Measurements from ENCODE around the gene MYH15. TPM values are rescaled to one million over a fixed set of nuclear protein-coding genes. Genes with fewer than 3 reads are reported as not detected.

The MYH15 gene
- total RNA-seq, 1 donor from 2014 or later = 0.08 TPM

DNA sequence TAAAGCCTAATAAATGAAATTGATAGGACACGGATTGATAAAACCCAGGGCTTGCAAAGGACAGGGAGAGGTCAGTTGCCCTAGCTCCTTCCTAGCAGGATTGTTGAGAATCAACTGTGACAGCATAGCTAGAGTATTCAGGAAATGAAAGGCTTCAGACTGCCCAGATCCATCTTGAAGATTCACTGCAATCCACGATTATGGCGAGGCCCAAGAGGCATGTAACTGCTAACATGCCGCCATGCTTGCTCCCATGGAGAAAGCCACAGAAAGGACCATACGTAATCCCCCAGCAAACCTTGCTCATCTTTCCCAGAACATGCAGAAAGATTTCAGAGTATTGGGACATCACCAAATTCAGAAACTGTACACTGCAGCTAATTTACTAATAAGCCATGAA, 41.3 kb downstream of the MYH15 start:
- no peak for ATAC-seq

DNA sequence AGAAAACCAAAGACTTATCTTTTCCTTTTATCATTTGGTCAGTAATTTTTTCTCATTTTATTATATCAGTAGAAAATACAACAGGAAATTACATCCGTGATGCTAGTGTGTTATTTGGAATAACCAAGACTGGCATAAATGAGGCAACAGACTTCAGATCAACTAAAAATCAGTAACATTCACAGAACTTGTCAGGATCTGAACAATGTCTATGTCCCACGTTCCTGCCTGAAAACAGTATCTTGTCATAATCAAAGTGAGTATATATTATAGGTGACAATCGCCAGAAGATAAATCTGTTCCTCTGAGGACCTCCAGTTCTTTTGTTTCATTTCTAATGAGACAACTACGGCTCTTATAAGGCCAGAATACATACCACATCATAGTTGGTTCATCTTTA, 41.8 kb downstream of the MYH15 start:
- no peak for ATAC-seq

DNA sequence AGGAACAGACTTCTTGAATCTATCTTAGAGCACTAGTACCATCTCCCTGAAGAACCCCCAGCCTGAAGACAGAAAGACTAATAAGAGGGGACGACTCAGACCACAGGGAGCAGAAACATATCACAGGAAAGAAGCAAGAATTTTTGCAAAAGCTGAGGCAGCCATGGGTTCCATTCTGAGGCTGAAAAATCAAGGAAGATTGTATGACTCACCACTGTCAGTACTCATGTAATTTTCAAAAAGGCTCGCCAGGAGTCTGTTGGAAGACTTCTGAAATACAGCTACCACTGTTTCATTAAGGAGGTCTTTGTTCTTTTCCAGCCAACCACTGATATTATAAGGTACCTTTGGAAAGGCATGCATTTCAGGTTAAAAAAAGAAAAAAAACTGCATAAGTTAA, 47.5 kb downstream of the MYH15 start:
- no peak for ATAC-seq

DNA sequence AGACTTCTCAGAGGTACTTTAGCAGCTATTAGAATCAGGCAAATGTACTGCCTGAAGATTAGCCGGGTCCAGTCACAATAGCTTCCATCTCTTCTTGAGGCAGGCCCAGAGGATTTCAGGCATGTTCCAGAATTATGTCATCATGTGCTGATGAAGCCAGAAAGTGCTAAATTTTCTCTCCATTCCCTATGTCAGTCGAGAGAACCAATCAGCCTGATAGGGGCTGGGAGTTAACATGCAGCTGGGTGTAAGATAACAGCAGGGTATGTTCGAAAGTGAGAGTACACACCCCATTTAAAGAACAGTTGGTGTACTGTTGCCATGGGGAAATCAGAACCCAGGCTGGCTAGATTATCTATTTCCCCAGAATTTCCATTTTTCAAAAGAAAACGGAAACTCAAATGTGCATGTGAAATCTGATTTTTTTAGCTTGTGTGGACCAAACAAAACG, 48.7 kb downstream of the MYH15 start:
- no peak for ATAC-seq

DNA sequence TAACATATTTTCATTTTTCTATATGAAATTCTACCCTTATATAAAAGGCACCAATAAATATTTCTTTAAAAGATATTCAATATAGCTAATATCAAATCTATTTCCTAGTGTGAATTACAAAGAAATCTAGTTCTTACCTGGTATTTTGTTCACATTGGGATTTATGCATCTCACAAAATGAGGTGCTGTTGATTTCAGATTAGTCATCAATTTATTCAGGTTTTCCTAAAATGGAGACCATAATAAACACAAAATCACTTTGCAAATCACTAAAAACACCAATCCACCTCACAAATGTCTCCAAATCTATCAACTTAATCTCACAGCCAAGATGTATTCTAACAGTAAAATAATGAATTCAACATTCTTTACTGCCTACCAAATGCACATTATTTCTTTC, 51.2 kb downstream of the MYH15 start:
- no peak for ATAC-seq

DNA sequence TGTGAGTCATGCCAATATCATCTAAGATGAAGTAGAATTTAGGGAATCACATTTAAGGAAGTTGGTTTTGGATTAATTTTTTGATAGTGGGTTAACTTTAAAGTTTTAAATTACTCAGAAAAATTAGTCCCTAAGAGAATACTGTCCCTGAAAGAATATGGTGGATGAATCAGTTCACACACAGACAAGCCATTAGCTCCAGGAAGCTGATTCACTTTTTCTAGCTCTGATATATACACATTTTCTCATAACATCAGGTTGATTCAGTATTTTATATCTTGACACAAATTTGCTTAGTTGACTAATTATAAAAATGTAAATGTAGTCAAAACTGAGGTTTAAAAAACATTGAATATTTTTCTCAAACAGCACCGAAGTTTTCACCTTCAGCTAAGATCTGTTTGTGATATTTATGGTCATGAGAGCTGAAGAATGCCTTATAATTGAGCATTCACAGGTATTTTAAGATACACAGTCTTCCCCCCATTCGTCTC, 55.1 kb downstream of the MYH15 start:
- no peak for ATAC-seq

DNA sequence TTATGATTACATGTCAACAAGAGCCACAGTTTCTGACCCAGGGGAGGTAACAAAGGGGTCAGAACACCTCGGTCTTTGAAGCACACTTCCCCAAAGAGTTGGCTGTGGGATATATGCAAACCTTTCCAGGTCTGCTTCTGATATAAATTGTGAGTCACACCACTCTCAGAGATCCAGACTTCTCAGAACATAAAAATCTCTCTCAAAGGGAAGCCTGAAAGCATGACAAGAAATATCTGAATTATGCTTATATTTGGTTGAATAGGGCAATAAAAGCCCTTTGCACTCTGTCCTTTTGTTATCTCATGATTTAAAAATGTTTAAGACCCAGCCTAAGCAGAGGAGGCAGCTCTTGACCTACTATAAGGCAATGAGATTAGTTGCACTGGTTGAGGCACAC, 56.8 kb downstream of the MYH15 start:
- ATAC-seq = no peak

DNA sequence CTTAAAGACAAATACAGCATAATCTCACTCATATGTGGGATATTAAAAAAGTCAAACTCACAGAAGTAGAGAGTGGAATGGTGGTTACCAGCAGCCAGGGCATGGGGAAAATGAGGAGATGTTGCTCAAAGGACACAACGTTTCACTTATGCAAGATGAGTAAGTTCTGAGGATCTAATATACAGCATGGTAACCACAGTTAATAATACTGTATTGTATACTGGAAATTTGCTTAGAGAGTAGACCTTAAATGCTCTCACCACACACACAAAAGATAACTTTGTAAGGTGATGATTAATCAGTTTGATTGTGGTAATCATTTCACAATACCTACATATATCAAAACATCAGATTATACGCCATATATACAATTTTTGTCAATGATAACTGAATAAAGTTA, 60.0 kb downstream of the MYH15 start:
- ATAC-seq = no peak

DNA sequence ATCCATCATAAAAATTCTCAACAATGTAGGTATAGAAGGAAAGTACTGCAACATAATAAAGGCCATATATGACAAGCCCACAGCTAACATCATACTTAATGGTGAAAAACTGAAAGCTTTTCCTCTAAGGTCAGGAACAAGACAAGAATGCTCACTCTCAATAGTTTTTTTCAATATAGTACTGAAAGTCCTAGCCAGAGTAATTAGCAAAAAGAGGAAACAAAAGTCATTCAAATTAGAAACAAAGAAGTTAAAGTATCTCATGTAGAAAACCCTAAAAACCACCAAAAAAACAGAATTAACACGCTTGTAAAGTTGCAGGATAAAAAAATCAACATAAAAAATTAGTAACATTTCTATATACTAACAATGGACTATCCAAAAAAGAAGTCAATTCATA, 61.8 kb downstream of the MYH15 start:
- ATAC-seq = no peak

DNA sequence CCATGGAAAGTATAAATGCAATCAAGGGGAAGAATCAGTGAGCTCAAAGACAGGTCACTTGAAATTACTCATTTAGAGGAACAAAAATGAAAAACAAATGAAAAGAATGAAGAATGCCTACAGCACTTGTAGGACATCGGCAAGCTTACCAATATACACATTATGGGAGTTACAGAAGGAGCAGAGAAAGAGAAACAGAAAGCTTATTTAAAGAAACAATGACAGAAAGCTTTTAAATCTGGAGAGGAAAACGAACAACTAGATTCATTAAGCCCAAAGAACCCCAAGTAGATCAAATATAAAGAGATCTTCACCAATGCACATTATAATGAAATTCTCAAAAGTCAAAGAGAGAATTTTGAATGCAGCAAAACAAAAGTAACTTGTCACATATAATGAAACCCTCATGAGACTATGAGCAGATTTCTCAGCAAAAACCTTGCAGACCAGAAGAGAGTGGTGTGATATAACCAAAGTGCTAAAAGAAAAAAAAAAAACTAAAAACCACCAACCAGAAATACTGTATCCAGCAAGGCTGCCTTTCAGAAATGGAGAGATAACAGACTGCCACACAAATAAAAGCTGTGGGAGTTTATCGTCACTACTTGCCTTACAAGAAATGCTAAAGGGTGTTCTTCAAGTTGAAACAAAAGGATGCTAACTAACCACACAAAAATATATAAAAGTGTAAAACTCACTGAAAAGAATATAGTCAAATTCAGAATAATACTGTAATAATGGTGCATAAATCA, 63.1 kb downstream of the MYH15 start:
- ATAC-seq = no peak

DNA sequence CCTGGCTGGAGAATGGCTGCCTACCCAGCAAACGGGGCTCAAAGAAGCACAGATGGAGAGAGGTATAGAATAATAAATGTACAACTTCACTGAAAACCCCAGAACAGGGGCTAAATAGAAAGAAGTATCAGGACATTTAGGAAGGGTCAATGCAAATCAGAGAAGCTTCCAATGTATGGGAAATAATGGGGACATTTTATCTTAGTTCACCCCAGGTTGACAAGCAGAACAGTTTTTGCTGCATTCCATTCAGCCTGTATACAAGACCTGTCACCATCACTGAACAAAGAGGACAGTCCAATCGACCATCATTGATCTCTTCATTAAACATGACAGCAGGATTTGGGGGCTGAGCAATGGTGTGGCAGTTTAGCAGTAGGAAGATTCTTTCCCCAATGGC, 68.1 kb downstream of the MYH15 start:
- no peak for ATAC-seq

DNA sequence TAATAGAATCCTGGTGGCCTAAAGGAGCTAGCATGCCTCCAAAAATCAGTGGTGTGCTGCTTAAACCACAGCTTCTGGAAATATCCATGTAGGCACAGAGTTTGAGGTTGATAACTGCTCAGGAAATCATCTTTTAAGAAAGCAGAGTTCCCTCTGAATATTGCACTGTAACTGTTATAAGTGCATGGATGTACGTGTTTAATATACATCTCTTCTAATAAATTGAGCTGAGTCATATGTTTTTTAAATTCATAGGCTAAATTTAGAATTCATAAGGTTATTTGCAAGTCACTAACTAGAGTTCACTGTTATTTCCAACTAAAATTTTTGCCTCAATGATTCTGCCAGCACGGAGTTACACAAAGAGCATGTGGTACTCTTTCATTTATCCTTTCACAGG, 68.9 kb downstream of the MYH15 start:
- ATAC-seq = no peak

DNA sequence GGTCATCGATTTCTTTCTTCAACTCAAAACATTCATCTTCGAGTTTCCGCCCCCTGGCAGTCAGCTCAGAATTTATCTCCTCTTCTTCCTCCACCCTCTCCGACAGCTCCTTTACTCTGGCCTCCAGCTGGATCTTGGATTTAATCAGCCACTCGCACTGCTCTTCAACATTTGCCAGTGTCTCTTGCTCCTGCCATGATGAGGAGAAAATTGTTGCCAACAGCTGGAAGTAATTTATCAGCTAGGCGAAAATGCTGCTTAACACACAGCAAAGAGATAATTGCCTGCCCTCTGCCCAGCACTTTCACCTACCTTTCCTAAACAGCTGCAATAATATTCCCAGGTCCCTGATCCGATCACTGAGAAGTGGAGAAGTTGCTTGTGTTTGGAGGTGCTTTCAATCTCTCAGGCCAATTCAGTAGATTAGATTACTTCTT, 69.3 kb downstream of the MYH15 start:
- no peak for ATAC-seq

DNA sequence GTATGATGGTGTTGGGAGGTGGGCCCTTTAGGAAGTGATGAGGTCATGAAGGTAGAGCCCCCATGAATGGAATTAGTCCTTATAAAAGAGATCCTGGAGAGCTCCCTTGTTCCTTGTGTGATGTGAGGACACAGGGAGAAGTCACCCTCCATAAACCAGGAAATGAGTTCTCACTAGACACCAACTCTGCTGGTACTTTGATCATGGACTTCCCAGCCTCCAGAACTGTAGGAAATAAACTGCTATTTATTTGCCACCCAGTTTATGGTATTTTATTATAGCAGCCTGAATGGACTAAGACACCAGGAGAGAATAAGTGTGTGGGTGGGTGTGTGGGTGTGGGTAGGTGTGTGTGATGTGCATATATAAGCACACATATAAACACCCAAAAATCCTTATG, 71.9 kb downstream of the MYH15 start:
- no peak for ATAC-seq

DNA sequence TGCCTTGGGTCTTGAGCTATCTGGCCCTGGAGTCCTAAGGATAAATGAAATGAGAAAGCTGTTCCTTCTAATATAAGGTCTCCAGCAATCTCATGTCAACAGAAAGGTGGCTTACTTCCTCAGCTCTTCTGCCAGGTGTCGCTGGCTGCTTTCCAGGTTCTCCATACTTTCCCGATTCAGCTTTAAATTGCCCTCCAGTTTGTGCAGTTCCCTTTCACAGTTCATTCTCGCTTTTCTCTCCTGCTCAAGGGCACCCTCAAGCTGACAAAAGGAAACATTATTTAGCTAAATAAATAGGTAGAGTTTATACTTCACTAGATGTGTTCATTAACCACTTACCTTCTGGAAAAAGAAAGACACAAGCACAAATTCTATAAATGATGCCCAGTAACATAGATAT, 73.0 kb downstream of the MYH15 start:
- no peak for ATAC-seq

DNA sequence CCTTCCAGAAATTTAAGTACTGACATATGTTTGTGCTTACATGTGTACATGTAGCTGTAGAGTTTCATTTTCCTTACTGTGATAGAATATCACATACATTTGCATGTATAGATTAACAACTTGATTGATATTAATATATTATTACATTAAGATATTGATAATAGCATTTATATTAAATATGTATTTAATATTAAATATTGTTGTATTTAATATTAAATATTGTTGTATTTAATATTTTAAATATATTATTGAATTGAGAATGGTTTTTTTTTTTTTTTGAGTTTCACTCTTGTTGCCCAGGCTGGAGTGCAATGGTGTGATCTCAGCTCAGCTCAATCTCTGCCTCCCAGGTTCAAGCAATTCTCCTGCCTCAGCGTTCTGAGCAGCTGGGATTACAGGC, 76.5 kb downstream of the MYH15 start:
- no peak for ATAC-seq

DNA sequence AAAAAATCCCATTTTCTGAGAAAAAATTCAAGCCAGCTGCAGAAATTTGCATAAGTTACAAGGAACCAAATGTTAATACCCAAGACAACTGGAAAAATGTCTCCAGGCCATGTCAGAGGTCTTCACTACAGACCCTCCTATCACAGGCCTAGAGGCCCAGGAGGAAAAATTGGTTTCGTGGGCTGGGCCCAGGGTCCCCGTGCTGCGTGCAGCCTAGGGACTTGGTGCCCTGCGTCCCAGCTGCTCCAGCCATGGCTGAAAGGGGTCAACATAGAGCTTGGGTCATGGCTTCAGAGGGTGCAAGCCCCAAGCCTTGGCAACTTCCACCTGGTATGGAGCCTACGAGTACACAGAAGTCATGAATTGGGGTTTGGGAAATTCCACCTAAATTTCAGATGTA, 78.0 kb downstream of the MYH15 start:
- ATAC-seq = no peak

DNA sequence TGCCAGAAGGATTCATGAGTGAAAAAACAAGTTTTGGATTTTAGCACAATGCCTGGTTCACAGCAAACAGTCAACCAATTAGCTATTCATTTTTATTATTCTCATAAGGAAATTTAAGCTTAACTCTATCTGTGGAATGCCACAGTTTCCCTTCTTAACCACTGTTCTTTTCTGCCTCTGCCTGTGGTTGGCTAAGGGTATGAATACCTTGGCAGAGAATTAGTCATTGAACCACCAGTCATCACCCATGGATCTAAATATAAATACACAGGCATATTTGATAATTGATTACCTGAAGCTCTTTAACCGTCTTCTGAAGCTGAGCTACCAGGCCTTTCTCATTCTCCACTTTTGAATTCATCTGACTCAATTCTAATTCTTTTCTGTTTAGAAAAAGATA, 79.9 kb downstream of the MYH15 start:
- ATAC-seq = no peak

DNA sequence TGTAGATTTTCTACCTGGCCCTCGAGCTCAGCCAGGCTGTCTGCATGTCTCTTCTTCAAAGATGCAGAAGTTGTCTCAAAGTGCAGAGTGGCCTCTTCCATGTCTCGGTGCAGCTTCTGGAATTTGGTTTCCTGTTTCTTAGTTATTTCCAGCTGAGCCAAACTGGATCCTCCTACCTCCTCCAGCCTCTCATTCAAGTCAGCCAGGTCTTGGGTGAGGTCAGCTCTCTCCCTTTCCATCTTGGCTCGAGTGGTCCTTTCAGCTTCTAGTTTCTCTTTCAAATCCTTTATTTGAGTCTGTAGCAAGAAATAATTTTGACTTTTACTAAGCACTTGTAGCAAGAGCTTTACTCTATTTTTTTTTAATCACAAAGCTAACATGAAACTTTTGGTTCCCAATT, 81.8 kb downstream of the MYH15 start:
- ATAC-seq = no peak

DNA sequence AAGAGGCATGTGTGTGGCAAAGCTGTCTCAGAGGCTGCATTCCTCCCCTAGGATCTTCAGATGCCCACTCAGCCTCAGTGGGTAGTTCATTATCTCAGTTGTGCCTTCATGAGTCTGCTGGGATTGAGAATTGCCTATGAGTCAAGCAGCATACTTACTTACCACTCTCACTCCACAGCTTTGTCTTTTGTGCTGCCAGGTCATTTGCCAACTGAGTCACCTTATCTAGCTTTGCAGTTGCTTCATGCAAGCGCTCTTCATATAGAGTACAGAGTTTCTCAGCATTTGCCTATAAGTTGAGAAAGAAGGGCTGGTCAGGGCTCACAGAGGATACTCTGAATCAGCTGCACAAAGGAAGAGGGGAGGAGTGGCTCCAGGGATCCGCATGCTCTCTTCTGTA, 89.5 kb downstream of the MYH15 start:
- peak; percentile 97 for ATAC-seq

DNA sequence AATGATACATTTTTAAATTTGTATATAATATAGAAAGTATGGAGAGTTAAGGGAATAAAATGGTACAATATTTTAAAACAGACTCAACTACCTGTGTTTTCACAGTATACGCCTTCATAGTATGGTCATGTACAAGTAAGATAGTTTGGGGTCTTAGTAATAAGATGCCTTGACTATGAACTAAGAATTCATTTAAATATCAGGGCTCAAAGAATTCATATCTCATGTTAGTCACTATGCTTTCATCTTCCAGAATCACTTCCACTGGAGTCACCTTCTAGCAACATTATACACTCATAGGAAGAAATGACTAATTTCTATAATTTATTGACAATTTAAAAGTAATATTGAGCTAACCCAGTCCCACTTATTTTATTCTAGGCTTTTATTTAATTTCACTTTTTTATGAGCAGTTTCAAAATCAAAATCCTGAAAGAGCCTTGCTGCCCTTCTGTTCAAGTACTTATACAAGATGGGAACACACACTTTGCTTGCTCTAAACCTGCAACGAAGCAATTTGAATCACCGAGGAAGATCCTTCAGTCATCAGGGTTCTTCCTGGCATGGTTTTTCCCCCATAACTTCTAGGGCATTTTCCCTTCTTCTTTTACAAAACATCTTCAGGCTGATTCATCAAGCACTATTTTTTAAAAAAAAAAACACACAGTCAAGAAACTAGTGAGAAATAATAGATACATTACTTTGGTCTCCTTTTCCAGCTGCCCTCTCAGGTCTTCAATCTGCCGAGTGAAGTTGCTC, 94.1 kb downstream of the MYH15 start:
- no peak for ATAC-seq

DNA sequence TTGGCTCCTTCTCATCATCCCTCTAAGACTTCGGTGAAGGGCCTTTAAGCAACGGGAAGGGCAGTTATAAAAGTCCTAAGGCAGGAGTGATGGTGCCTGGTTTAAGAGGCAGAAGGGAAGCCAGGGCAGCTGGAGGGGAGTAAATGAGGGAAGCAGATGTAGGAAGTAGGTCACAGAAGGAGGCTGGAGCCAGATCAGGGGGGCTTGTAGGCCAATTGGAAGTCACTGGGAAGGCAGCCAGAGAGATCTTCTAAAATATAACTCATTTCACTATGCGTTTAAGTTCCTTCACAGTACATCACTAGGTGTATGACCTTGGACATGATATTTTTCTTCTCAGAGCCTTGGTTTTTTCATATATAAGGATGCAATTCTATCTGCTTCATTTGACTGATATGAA, 94.7 kb downstream of the MYH15 start:
- no peak for ATAC-seq

DNA sequence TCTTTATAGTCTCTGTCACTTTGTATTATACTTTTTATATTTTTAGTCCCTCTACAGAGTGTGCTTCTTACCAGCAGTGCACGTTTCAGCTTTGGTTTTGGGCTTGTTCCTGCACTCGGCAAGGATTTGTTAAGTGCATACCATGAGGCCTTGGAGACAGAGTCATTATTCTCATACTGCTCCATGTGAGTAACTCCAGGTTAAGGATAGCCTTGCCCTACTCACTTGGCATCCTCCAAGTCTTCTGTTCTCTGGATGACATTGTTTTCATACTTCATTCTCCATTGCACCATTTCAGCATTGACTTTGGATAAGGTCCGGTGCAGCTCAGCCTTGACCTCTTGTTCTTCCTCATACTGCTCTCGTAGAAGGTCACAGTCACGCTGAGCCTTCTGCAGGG, 96.4 kb downstream of the MYH15 start:
- no peak for ATAC-seq

DNA sequence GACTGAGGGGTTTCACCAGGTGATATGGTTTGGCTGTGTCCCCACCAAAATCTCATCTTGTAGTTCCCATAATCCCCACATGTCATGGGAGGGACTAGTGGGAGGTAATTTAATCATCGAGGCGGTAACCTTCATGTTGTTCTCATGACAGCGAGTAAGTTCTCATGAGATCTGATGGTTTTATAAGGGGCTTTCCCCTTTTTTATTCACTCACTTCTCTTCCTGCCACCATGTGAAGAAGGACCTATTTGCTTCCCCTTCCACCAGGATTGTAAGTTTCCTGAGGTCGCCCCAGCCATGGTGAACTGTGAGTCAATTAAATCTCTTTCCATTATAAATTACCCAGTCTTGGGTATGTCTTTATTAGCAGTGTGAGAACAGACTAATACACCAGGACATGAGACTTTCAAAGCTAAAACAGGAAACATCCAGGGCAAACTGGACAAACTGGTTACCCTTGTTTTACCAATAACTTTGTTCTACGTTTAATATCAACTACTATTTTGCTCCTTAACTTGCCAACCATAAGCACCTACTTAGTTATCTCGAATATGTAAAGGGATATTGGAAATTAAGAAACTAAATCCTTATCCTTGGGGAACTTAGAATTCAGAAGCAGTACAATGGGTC, 98.2 kb downstream of the MYH15 start:
- ATAC-seq = peak; percentile 75
